K562 (cell line): ENCODE results near the gene SMARCD2. TPM values are rescaled to one million over a fixed set of nuclear protein-coding genes. Genes with fewer than 3 reads are reported as not detected.

Experiments used
- ARHGAP35 ChIP-seq: fragments of 450-650 bp; IDR thresholded peaks from 2 replicates; pipeline ENCODE4 v1.6.1; 2018; ENCODE audit not compliant: partially characterized antibody
- EHMT2 ChIP-seq: fragments of 450-650 bp; IDR thresholded peaks from 2 replicates; pipeline ENCODE4 v1.6.1; 2018; ENCODE audit warnings: antibody characterized with exemption
- FIP1L1 ChIP-seq: fragments of 200-400 bp; formaldehyde crosslinking; IDR thresholded peaks from 2 replicates; pipeline ENCODE4 v1.6.1; 2018; ENCODE audit warnings: mild to moderate bottlenecking, low read depth, low read length; ENCODE audit not compliant: poor library complexity, severe bottlenecking
- HMG20B ChIP-seq: fragments of 250-450 bp; sonication (Bioruptor Pico); IDR thresholded peaks from 2 replicates; pipeline ENCODE4 v1.5.0; 2021; ENCODE audit warnings: mild to moderate bottlenecking
- IFI16 ChIP-seq: fragments of 250-450 bp; sonication (Bioruptor Pico); IDR thresholded peaks from 2 replicates; pipeline ENCODE4 v2.1.2; 2022; ENCODE audit warnings: mild to moderate bottlenecking, inconsistent platforms
- KHSRP ChIP-seq: fragments of 450-650 bp; IDR thresholded peaks from 2 replicates; pipeline ENCODE4 v1.6.1; 2017
- LCOR ChIP-seq: sonication (generic); formaldehyde crosslinking; IDR thresholded peaks from 2 replicates; pipeline ENCODE4 v1.8.0; 2022; ENCODE audit warnings: mild to moderate bottlenecking, missing genetic modification reagents
- NR2C1 ChIP-seq, 2 experiments: fragments of 450-650 bp; IDR thresholded peaks; 2 replicates each; pipeline ENCODE4 v1.6.1; 2017; ENCODE audit warnings: mild to moderate bottlenecking in 2 of 2, antibody characterized with exemption in 1 of 2, inconsistent platforms in 1 of 2, missing compliant biosample characterization in 1 of 2, missing genetic modification characterization in 1 of 2
- NR4A1 ChIP-seq, 2 experiments: fragments of 250-450 bp in 1 of 2; fragments of 450-650 bp in 1 of 2; sonication (Bioruptor Pico) in 1 of 2; IDR thresholded peaks; 2 replicates each; pipeline versions ENCODE4 v1.4.0 to v1.6.1; 2016 to 2020; ENCODE audit warnings: mild to moderate bottlenecking in 2 of 2, missing compliant biosample characterization in 1 of 2, missing genetic modification characterization in 1 of 2, moderate library complexity in 1 of 2
- PML ChIP-seq: IDR thresholded peaks from 2 replicates; pipeline ENCODE4 v1.6.1; 2012; ENCODE audit warnings: low read length, inconsistent platforms
- POLR2AphosphoS2 ChIP-seq: IDR thresholded peaks from 2 replicates; pipeline ENCODE4 v1.6.1; 2012; ENCODE audit warnings: low read length, improper control_type of control experiment
- POLR2B ChIP-seq: fragments of 450-650 bp; IDR thresholded peaks from 2 replicates; pipeline ENCODE4 v1.6.1; 2018; ENCODE audit warnings: low read depth; ENCODE audit not compliant: partially characterized antibody
- RNF2 ChIP-seq: sonication (generic); IDR thresholded peaks from 2 replicates; pipeline ENCODE4 v1.6.1; 2016
- SP1 ChIP-seq: sonication (generic); formaldehyde crosslinking; IDR thresholded peaks from 2 replicates; pipeline ENCODE4 v1.8.1; 2022; ENCODE audit warnings: mild to moderate bottlenecking, missing genetic modification reagents
- TSC22D4 ChIP-seq: fragments of 450-650 bp; IDR thresholded peaks from 2 replicates; pipeline ENCODE4 v1.6.1; 2016; ENCODE audit warnings: missing genetic modification characterization, missing biosample characterization, control low read depth
- polyA plus RNA-seq, 8 experiments: library from polyadenylated mRNA; depleted of rRNA in 4 of 8; stranded (reverse) in 5 of 8; unstranded in 3 of 8; fragments of >200 nt; fragmentation: Nextera tagmentation in 2 of 8; fragmentation: Illumina TruSeq in 1 of 8; extraction: Ambion mirVana in 2 of 8; extraction: Trizol in 1 of 8; gene quantifications; 2 replicates each; pipeline versions ENCODE4 v1.2.1 to v1.2.3, GENCODE V29; 2011 to 2014; ENCODE audit warnings: inconsistent platforms in 1 of 8, missing spikeins in 1 of 8
- total RNA-seq, 7 experiments: library from RNA; depleted of rRNA in 6 of 7; stranded (reverse); fragments of >200 nt in 6 of 7; fragmentation: Illumina TruSeq in 2 of 7; extraction: Trizol in 2 of 7; gene quantifications; 2 replicates each; pipeline versions ENCODE4 v1.2.1 to v1.2.3, GENCODE V29; 2011 to 2021; ENCODE audit warnings: low replicate concordance in 1 of 7
- TF ChIP-seq, protein P1 (sequence below): fragments of 250-450 bp; sonication (Bioruptor Pico); IDR thresholded peaks from 2 replicates; pipeline ENCODE4 v1.4.0; 2020; ENCODE audit warnings: borderline replicate concordance
- TF ChIP-seq, protein P2 (sequence below): fragments of 450-650 bp; formaldehyde crosslinking; IDR thresholded peaks from 2 replicates; pipeline ENCODE4 v1.4.0; 2020; ENCODE audit warnings: mild to moderate bottlenecking, mixed read lengths
- TF ChIP-seq, protein P3 (sequence below): fragments of 250-450 bp; sonication (Bioruptor Pico); IDR thresholded peaks from 2 replicates; pipeline ENCODE4 v1.5.0; 2020; ENCODE audit warnings: mild to moderate bottlenecking
- TF ChIP-seq, protein P4 (sequence below): fragments of 250-450 bp; sonication (Bioruptor Pico); IDR thresholded peaks from 2 replicates; pipeline ENCODE4 v1.8.0; 2021; ENCODE audit warnings: moderate library complexity, mild to moderate bottlenecking, inconsistent platforms

SMARCD2 gene
- total and polyA plus RNA-seq, 9 of the 15 experiments (the other 6 are each of a cell fraction or from before 2014, with no cell fraction given) = 1.7 to 114 (median 90.3) TPM

DNA sequence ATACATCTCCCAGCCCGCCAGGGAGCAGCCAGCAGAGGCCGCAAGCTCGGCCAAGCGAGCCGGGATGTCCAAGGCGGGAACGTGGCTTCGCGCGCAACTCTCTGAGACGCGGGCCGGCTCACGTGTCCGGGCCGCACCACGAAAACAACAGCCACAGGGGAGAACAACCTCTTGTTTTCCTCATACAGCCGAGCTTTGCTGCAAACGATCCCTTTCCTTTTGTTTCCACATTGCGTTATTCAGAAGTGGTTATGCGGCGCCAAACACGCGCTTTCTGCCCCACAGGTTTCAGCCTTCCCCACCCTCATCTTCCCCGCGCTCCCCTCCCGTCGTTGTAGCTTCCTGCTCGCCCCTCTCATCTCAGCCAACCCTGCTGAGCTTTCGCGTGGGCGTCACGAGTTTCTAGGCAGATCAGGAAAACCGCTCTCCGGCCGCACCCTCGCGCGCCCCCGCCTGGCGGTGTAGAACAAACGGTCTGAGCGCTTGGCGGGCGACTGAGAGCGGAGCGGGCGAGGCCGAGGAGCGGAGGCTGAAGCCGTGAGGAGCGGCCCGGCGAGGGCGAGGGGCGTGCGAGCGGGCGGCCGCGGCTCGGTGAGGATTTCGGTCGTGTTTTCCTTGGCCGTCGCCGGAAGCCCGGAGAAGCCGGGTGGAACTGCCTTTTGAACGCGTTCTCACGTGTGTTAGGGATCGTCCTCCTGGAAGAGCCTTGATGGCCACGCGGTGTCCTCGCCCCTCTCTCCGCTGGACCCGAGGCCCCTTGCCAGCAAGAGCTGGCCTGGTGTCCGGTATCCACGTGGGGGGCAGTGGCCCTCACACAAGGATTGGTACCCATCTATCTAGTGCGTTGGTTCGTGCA is 6.6 kb upstream of the SMARCD2 start (continued):
- no peak for TF ChIP-seq POLR2B
- TF ChIP-seq EHMT2 = no peak
- TF ChIP-seq, protein P1, sequence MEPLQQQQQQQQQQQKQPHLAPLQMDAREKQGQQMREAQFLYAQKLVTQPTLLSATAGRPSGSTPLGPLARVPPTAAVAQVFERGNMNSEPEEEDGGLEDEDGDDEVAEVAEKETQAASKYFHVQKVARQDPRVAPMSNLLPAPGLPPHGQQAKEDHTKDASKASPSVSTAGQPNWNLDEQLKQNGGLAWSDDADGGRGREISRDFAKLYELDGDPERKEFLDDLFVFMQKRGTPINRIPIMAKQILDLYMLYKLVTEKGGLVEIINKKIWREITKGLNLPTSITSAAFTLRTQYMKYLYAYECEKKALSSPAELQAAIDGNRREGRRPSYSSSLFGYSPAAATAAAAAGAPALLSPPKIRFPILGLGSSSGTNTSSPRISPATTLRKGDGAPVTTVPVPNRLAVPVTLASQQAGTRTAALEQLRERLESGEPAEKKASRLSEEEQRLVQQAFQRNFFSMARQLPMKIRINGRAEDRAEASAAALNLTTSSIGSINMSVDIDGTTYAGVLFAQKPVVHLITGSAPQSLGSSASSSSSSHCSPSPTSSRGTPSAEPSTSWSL (CRISPR knock-in tag) = peak; percentile 26; the same call in 1 of the 2 replicates
- peak; percentile 93; the same call in 1 of the 2 replicates for TF ChIP-seq LCOR (CRISPR knock-in tag)
- no peak for TF ChIP-seq POLR2AphosphoS2
- TF ChIP-seq TSC22D4 (tag) = no peak
- TF ChIP-seq HMG20B = no peak
- TF ChIP-seq KHSRP = peak; percentile 79
- TF ChIP-seq, protein P2, sequence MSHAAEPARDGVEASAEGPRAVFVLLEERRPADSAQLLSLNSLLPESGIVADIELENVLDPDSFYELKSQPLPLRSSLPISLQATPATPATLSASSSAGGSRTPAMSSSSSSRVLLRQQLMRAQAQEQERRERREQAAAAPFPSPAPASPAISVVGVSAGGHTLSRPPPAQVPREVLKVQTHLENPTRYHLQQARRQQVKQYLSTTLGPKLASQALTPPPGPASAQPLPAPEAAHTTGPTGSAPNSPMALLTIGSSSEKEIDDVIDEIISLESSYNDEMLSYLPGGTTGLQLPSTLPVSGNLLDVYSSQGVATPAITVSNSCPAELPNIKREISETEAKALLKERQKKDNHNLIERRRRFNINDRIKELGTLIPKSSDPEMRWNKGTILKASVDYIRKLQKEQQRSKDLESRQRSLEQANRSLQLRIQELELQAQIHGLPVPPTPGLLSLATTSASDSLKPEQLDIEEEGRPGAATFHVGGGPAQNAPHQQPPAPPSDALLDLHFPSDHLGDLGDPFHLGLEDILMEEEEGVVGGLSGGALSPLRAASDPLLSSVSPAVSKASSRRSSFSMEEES (CRISPR knock-in tag) = peak; percentile 39; the same call in 1 of the 2 replicates
- no peak for TF ChIP-seq ARHGAP35
- TF ChIP-seq NR4A1 (CRISPR knock-in tag; IDR thresholded peaks at IDR 0.05) = 0 out of 2 replicates have a peak, but pooled peaks have one; percentile 18
- TF ChIP-seq NR4A1 (tag; IDR thresholded peaks at IDR 0.05) = peak; percentile 90
- TF ChIP-seq IFI16 = peak; percentile 76; the same call in 1 of the 2 replicates
- peak; percentile 93 for TF ChIP-seq FIP1L1
- TF ChIP-seq RNF2 = peak; percentile 97
- TF ChIP-seq NR2C1 (IDR thresholded peaks at IDR 0.05) = peak; percentile 54; the same call in 1 of the 2 replicates
- peak; percentile 60 for TF ChIP-seq NR2C1 (tag; IDR thresholded peaks at IDR 0.05)
- peak; percentile 41; the same call in 1 of the 2 replicates for TF ChIP-seq PML
- TF ChIP-seq, protein P3, sequence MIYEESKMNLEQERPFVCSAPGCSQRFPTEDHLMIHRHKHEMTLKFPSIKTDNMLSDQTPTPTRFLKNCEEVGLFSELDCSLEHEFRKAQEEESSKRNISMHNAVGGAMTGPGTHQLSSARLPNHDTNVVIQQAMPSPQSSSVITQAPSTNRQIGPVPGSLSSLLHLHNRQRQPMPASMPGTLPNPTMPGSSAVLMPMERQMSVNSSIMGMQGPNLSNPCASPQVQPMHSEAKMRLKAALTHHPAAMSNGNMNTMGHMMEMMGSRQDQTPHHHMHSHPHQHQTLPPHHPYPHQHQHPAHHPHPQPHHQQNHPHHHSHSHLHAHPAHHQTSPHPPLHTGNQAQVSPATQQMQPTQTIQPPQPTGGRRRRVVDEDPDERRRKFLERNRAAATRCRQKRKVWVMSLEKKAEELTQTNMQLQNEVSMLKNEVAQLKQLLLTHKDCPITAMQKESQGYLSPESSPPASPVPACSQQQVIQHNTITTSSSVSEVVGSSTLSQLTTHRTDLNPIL (CRISPR knock-in tag) = no peak; the same call in 1 of the 2 replicates
- TF ChIP-seq, protein P4, sequence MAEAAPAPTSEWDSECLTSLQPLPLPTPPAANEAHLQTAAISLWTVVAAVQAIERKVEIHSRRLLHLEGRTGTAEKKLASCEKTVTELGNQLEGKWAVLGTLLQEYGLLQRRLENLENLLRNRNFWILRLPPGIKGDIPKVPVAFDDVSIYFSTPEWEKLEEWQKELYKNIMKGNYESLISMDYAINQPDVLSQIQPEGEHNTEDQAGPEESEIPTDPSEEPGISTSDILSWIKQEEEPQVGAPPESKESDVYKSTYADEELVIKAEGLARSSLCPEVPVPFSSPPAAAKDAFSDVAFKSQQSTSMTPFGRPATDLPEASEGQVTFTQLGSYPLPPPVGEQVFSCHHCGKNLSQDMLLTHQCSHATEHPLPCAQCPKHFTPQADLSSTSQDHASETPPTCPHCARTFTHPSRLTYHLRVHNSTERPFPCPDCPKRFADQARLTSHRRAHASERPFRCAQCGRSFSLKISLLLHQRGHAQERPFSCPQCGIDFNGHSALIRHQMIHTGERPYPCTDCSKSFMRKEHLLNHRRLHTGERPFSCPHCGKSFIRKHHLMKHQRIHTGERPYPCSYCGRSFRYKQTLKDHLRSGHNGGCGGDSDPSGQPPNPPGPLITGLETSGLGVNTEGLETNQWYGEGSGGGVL (CRISPR knock-in tag) = no peak
- peak; percentile 89 for TF ChIP-seq SP1 (CRISPR knock-in tag)
